ENCODE results near the gene FLG2. TPM values are rescaled to one million over a fixed set of nuclear protein-coding genes. Genes with fewer than 3 reads are reported as not detected.

FLG2 gene
- not detected in 3 replicates for total RNA-seq

GRCh38 chr1:152359906-152360305 is at the start of gene FLG2:
Gene FLG2 (minus strand): TSS chr1:152360006. CDS start chr1:152358884, 1,122 bp downstream.
- Mint-ChIP-seq H3K4me3 (no peak within 1 kb of the TSS), H3K4me1 (no peaks in the 10 kb centered on the region), H3K27me3 (ENCODE audit: low read depth) (no peaks in the 10 kb centered on the region), H3K27ac (no peak within 1 kb of the TSS), H3K9me3 (peaks cover 72% of the 10 kb centered on the region), H3K36me3 (no peaks in the 10 kb centered on the region)
- no peak for TF ChIP-seq CTCF (IDR thresholded peaks at IDR 0.05; ENCODE audit: unreplicated experiment)
- DNase-seq (ENCODE audit: low spot score in 2 of 2, unreplicated experiment in 2 of 2): no peak

- Mint-ChIP-seq H3K27me3 (ENCODE audit: low read depth) (no peaks in the 10 kb centered on the region), H3K9me3 (peaks cover 70% of the 10 kb centered on the region), H3K36me3 (no peaks in the 10 kb centered on the region), H3K4me1 (no peaks in the 10 kb centered on the region), H3K27ac (no peak overlapping the region), H3K4me3 (no peak overlapping the region)
- no peak for TF ChIP-seq CTCF (IDR thresholded peaks at IDR 0.05; ENCODE audit: unreplicated experiment)
- DNase-seq (ENCODE audit: low spot score in 2 of 2, unreplicated experiment in 2 of 2): no peak
Measured at GRCh38 chr1:152408664-152409063, 48.9 kb upstream of the FLG2 start.

GRCh38 chr1:152398812-152399698 is 39.2 kb upstream of the FLG2 start:
- Mint-ChIP-seq H3K9me3 (peaks cover 57% of the 10 kb centered on the region), H3K27ac (no peak overlapping the region), H3K4me1 (no peaks in the 10 kb centered on the region), H3K36me3 (no peaks in the 10 kb centered on the region), H3K27me3 (ENCODE audit: low read depth) (no peaks in the 10 kb centered on the region), H3K4me3 (no peak overlapping the region)
- DNase-seq (ENCODE audit: low spot score in 2 of 2, unreplicated experiment in 2 of 2): no peak
- no peak for TF ChIP-seq CTCF (IDR thresholded peaks at IDR 0.05; ENCODE audit: unreplicated experiment)

- Mint-ChIP-seq H3K4me1 (no peaks in the 10 kb centered on the region), H3K9me3 (peaks cover 62% of the 10 kb centered on the region), H3K36me3 (no peaks in the 10 kb centered on the region), H3K4me3 (no peak overlapping the region), H3K27ac (no peak overlapping the region), H3K27me3 (ENCODE audit: low read depth) (no peaks in the 10 kb centered on the region)
- no peak for TF ChIP-seq CTCF (IDR thresholded peaks at IDR 0.05; ENCODE audit: unreplicated experiment)
- DNase-seq (ENCODE audit: low spot score in 2 of 2, unreplicated experiment in 2 of 2): no peak
Measured at GRCh38 chr1:152397474-152397873, 37.7 kb upstream of the FLG2 start.

- DNase-seq (ENCODE audit: low spot score in 2 of 2, unreplicated experiment in 2 of 2): no peak
- H3K27me3 Mint-ChIP-seq (ENCODE audit: low read depth): no peaks in the 10 kb centered on the region
- H3K36me3 Mint-ChIP-seq: no peaks in the 10 kb centered on the region
- H3K4me1 Mint-ChIP-seq: no peaks in the 10 kb centered on the region
- no peak for TF ChIP-seq CTCF (IDR thresholded peaks at IDR 0.05; ENCODE audit: unreplicated experiment)
- H3K9me3 Mint-ChIP-seq: peaks cover 86% of the 10 kb centered on the region
- H3K4me3 Mint-ChIP-seq: no peak overlapping the region
- H3K27ac Mint-ChIP-seq: no peak overlapping the region
Measured at GRCh38 chr1:152394151-152394550, 34.3 kb upstream of the FLG2 start.

Data from mesothelial cell of epicardium (in vitro differentiated cells).